HCT116 (cell line): ENCODE data around the gene BCKDK.

Experiments used
- CBX3 ChIP-seq: IDR thresholded peaks from 2 replicates; pipeline ENCODE4 v1.6.1; 2012; ENCODE audit warnings: low read depth
- EZH2 ChIP-seq: fragments of 200-600 bp; sonication (generic); IDR thresholded peaks from 2 replicates; pipeline ENCODE4 v1.6.1; 2017; ENCODE audit warnings: antibody characterized with exemption, mixed run types
- JUND ChIP-seq: IDR thresholded peaks from 2 replicates; pipeline ENCODE4 v1.6.1; 2012
- POLR2A ChIP-seq: IDR thresholded peaks from 2 replicates; pipeline ENCODE4 v1.7.0; 2011; ENCODE audit warnings: borderline replicate concordance; ENCODE audit not compliant: insufficient read depth, insufficient read length; ENCODE audit errors: extremely low read depth
- ZFX ChIP-seq: fragments of 450-650 bp; IDR thresholded peaks from 2 replicates; pipeline ENCODE4 v1.6.1; 2017
- ZNF274 ChIP-seq: fragments of 200-500 bp; sonication (Bioruptor generic); IDR thresholded peaks from 2 replicates; pipeline ENCODE4 v1.6.1; 2014; ENCODE audit warnings: mild to moderate bottlenecking, low read depth, low read length, inconsistent platforms
- TF ChIP-seq, protein P1 (sequence below), 3 experiments: fragments of 200-600 bp in 1 of 3; sonication (generic) in 1 of 3; IDR thresholded peaks in 2 of 3; conservative IDR thresholded peaks in 1 of 3; 2 replicates each; pipeline ENCODE4 v1.5.1; 2012 to 2017; ENCODE audit warnings: low read depth in 2 of 3, low read length in 2 of 3, antibody characterized with exemption in 1 of 3, borderline replicate concordance in 1 of 3, control low read depth in 1 of 3, mild to moderate bottlenecking in 1 of 3, mixed read lengths in 1 of 3, mixed run types in 1 of 3, moderate library complexity in 1 of 3; ENCODE audit not compliant: insufficient read depth in 1 of 3
- TF ChIP-seq, protein P2 (sequence below): IDR thresholded peaks from 2 replicates; pipeline ENCODE4 v1.6.1; 2012

DNA sequence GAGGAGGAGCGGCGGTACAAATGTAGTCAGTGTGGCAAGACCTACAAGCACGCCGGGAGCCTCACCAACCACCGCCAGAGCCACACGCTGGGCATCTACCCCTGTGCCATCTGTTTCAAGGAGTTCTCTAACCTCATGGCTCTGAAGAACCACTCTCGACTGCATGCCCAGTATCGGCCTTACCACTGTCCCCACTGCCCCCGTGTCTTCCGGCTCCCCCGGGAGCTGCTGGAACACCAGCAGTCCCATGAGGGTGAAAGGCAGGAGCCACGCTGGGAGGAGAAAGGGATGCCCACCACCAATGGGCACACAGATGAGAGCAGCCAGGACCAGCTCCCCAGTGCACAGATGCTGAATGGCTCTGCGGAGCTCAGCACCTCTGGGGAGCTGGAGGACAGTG lies 31.2 kb upstream of the BCKDK start:
- TF ChIP-seq, protein P1, sequence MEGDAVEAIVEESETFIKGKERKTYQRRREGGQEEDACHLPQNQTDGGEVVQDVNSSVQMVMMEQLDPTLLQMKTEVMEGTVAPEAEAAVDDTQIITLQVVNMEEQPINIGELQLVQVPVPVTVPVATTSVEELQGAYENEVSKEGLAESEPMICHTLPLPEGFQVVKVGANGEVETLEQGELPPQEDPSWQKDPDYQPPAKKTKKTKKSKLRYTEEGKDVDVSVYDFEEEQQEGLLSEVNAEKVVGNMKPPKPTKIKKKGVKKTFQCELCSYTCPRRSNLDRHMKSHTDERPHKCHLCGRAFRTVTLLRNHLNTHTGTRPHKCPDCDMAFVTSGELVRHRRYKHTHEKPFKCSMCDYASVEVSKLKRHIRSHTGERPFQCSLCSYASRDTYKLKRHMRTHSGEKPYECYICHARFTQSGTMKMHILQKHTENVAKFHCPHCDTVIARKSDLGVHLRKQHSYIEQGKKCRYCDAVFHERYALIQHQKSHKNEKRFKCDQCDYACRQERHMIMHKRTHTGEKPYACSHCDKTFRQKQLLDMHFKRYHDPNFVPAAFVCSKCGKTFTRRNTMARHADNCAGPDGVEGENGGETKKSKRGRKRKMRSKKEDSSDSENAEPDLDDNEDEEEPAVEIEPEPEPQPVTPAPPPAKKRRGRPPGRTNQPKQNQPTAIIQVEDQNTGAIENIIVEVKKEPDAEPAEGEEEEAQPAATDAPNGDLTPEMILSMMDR (IDR thresholded peaks at IDR 0.05 in 2 of 3, conservative IDR thresholded peaks at IDR 0.05 in 1 of 3; ENCODE audit: borderline replicate concordance in 1 of 3, insufficient read depth in 1 of 3, low read depth in 2 of 3, low read length in 2 of 3): no peak
- TF ChIP-seq, protein P2, sequence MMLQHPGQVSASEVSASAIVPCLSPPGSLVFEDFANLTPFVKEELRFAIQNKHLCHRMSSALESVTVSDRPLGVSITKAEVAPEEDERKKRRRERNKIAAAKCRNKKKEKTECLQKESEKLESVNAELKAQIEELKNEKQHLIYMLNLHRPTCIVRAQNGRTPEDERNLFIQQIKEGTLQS: no peak
- TF ChIP-seq POLR2A: no peak
- TF ChIP-seq JUND: no peak
- TF ChIP-seq ZFX: no peak
- TF ChIP-seq ZNF274: no peak
- TF ChIP-seq EZH2: no peak
- no peak for TF ChIP-seq CBX3
